SW480 (cell line): Measurements from ENCODE around the gene CCDC88C.

Source experiments
- DNase-seq: peaks from one replicate; pipeline ENCODE4 v3.0.0-alpha.2; 2016; ENCODE audit warnings: low spot score

The CCDC88C gene

GRCh38 chr14:91328313-91329050, 89.1 kb downstream of the CCDC88C start:
- no peak for DNase-seq

- DNase-seq: no peak
These were observed 89.8 kb downstream of the CCDC88C start for GRCh38 chr14:91327661-91328312.

- no peak for DNase-seq
These were observed 90.4 kb downstream of the CCDC88C start for GRCh38 chr14:91327250-91327595.

GRCh38 chr14:91326514-91327249, 90.9 kb downstream of the CCDC88C start:
- DNase-seq: no peak

- no peak for DNase-seq
These were observed 92.7 kb downstream of the CCDC88C start for GRCh38 chr14:91324606-91325575.

- DNase-seq: peak; percentile 46
These were observed 93.7 kb downstream of the CCDC88C start for GRCh38 chr14:91323671-91324605.

GRCh38 chr14:91323031-91323430, 94.6 kb downstream of the CCDC88C start:
- no peak for DNase-seq

- DNase-seq: no peak
These were observed 95.0 kb downstream of the CCDC88C start for GRCh38 chr14:91322623-91323022.

GRCh38 chr14:91321131-91321530, 96.5 kb downstream of the CCDC88C start:
- DNase-seq: no peak

- no peak for DNase-seq
These were observed 97.4 kb downstream of the CCDC88C start for GRCh38 chr14:91320266-91320665.

- no peak for DNase-seq
These were observed 98.7 kb downstream of the CCDC88C start for GRCh38 chr14:91318911-91319310.

GRCh38 chr14:91317381-91318308, 100.0 kb downstream of the CCDC88C start:
- DNase-seq: no peak

GRCh38 chr14:91316761-91317160, 100.9 kb downstream of the CCDC88C start:
- no peak for DNase-seq

GRCh38 chr14:91315844-91316267, 101.8 kb downstream of the CCDC88C start:
- DNase-seq: no peak

- no peak for DNase-seq
These were observed 103.8 kb downstream of the CCDC88C start for GRCh38 chr14:91313852-91314251.

GRCh38 chr14:91313154-91313850, 104.3 kb downstream of the CCDC88C start:
- no peak for DNase-seq

- peak; percentile 26 for DNase-seq
These were observed 106.3 kb downstream of the CCDC88C start for GRCh38 chr14:91311284-91311662.

GRCh38 chr14:91310606-91311283, 106.9 kb downstream of the CCDC88C start:
- DNase-seq: no peak
